Caco-2 (cell line): Measurements from ENCODE around the gene HNF4A. TPM values are rescaled to one million over a fixed set of nuclear protein-coding genes. Genes with fewer than 3 reads are reported as not detected.
A peak's percentile ranks its signal among the peaks of the same experiment; 100 is the strongest.

Experiments
- BruUV-seq: library from RNA; stranded (reverse); fragments of 400-500 nt; replicated peaks from 2 replicates; lab custom pipeline; 2021; lab: Mats Ljungman, UMichigan
- CTCF ChIA-PET: fragments of 300-600 bp; sonication (Branson Sonifier 250); formaldehyde crosslinking; loops from one replicate; lab custom pipeline; 2022; ENCODE audit warnings: antibody characterized with exemption; lab: Charles Lee
- POLR2A ChIA-PET: fragments of 300-600 bp; sonication (Branson Sonifier 250); formaldehyde crosslinking; loops from one replicate; lab custom pipeline; 2022; ENCODE audit warnings: antibody characterized with exemption; lab: Charles Lee
- DNase-seq, 2 experiments: peaks; one replicate each; pipeline versions ENCODE4 v3.0.0 to v3.0.0-alpha.2; 2020 to 2022
- H3K27me3 ChIP-seq: replicated peaks from 2 replicates; pipeline ENCODE4 v1.6.0; 2011; ENCODE audit warnings: low read length; ENCODE audit not compliant: control insufficient read depth, insufficient read depth
- H3K36me3 ChIP-seq: 2 replicates; pipeline ENCODE4 v1.5.1; 2011; ENCODE audit warnings: low read length; ENCODE audit not compliant: control insufficient read depth, insufficient read depth
- H3K4me1 ChIP-seq: fragments of 250-450 bp; sonication (Bioruptor Pico); 2 replicates; pipeline ENCODE4 v1.5.1; 2020; ENCODE audit warnings: mild to moderate bottlenecking
- H3K4me3 ChIP-seq: 2 replicates; pipeline ENCODE4 v1.5.1; 2011; ENCODE audit warnings: low read depth, mild to moderate bottlenecking, control low read depth, low read length
- H3K9me3 ChIP-seq: fragments of 250-450 bp; sonication (Bioruptor Pico); 2 replicates; pipeline ENCODE4 v1.5.1; 2020; ENCODE audit warnings: mild to moderate bottlenecking, moderate library complexity
- H3K27ac Mint-ChIP-seq: one replicate; pipeline ENCODE4 v1.8.0; 2022; ENCODE audit warnings: mixed read lengths; ENCODE audit not compliant: unreplicated experiment
- H3K27me3 Mint-ChIP-seq: one replicate; pipeline ENCODE4 v1.8.0; 2022; ENCODE audit warnings: mixed read lengths; ENCODE audit not compliant: insufficient read depth, unreplicated experiment
- H3K36me3 Mint-ChIP-seq: one replicate; pipeline ENCODE4 v1.8.0; 2022; ENCODE audit warnings: mild to moderate bottlenecking, mixed read lengths; ENCODE audit not compliant: insufficient read depth, unreplicated experiment
- H3K4me1 Mint-ChIP-seq: one replicate; pipeline ENCODE4 v1.8.0; 2022; ENCODE audit warnings: low read depth, mixed read lengths; ENCODE audit not compliant: unreplicated experiment
- H3K4me3 Mint-ChIP-seq: one replicate; pipeline ENCODE4 v1.8.0; 2022; ENCODE audit warnings: mild to moderate bottlenecking, moderate library complexity, mixed read lengths; ENCODE audit not compliant: unreplicated experiment
- H3K9me3 Mint-ChIP-seq: one replicate; pipeline ENCODE4 v1.8.0; 2022; ENCODE audit warnings: mixed read lengths; ENCODE audit not compliant: unreplicated experiment
- intact Hi-C: fragments of 100-400 bp; cut with micrococcal nuclease; formaldehyde crosslinking; loops from one replicate; pipeline ENCODE4 v1.10.0; 2022; ENCODE audit not compliant: unreplicated experiment
- total RNA-seq: library from RNA; stranded (reverse); gene quantifications from 2 replicates; pipeline ENCODE4 v1.2.3, GENCODE V29; 2022
- TF ChIP-seq, protein P1 (sequence below), 2 experiments: fragments of 200-600 bp in 1 of 2; IDR thresholded peaks; 1 replicate in 1 of 2; 2 replicates in 1 of 2; pipeline versions ENCODE4 v1.5.1 to v1.8.0; 2011 to 2022; ENCODE audit warnings: antibody characterized with exemption in 1 of 2, control low read depth in 1 of 2, inconsistent platforms in 1 of 2, low read depth in 1 of 2, low read length in 1 of 2, mild to moderate bottlenecking in 1 of 2, moderate library complexity in 1 of 2; ENCODE audit not compliant: insufficient read depth in 1 of 2, severe bottlenecking in 1 of 2, unreplicated experiment in 1 of 2

Gene HNF4A
- total RNA-seq, 1 experiment from 2014 or later = 292 TPM

GRCh38 chr20:44394702-44395460, 39.4 kb downstream of the HNF4A start:
- H3K4me1 Mint-ChIP-seq = peaks cover 52% of the 10 kb centered on the region
- ChIA-PET POLR2A (interaction anchor here (0.5 to 2.0 kb wide), 9 partner anchors 11 to 126 kb away, joined by 3 to 21 read pairs (median 5); partner anchors contain the start of genes HNF4A and TTPAL), CTCF (interaction anchor here (0.6 to 3.7 kb wide), 20 partner anchors 10 to 215 kb away, joined by 3 to 47 read pairs (median 4); partner anchors contain the start of genes FITM2, HNF4A and TTPAL)
- H3K27ac Mint-ChIP-seq = peak overlapping the region; percentile 78
- Histone ChIP-seq H3K27me3 (no peaks in the 10 kb centered on the region), H3K4me1 (peaks cover 79% of the 10 kb centered on the region), H3K9me3 (no peaks in the 10 kb centered on the region), H3K36me3 (peaks cover 12% of the 10 kb centered on the region), H3K4me3 (peak overlapping the region; percentile 11)
- H3K36me3 Mint-ChIP-seq = peaks cover 67% of the 10 kb centered on the region
- BruUV-seq = no TSS peak
- intact Hi-C loops = loop anchor here (1.0 to 5.0 kb wide), 7 partner anchors 9 to 184 kb away; partner anchors contain the start of genes HNF4A, OSER1 and SERINC3
- peak; percentile 97 to 98 for DNase-seq
- H3K27me3 Mint-ChIP-seq = no peaks in the 10 kb centered on the region
- H3K9me3 Mint-ChIP-seq = no peaks in the 10 kb centered on the region
- H3K4me3 Mint-ChIP-seq = peak overlapping the region; percentile 47
- TF ChIP-seq, protein P1, sequence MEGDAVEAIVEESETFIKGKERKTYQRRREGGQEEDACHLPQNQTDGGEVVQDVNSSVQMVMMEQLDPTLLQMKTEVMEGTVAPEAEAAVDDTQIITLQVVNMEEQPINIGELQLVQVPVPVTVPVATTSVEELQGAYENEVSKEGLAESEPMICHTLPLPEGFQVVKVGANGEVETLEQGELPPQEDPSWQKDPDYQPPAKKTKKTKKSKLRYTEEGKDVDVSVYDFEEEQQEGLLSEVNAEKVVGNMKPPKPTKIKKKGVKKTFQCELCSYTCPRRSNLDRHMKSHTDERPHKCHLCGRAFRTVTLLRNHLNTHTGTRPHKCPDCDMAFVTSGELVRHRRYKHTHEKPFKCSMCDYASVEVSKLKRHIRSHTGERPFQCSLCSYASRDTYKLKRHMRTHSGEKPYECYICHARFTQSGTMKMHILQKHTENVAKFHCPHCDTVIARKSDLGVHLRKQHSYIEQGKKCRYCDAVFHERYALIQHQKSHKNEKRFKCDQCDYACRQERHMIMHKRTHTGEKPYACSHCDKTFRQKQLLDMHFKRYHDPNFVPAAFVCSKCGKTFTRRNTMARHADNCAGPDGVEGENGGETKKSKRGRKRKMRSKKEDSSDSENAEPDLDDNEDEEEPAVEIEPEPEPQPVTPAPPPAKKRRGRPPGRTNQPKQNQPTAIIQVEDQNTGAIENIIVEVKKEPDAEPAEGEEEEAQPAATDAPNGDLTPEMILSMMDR (IDR thresholded peaks at IDR 0.05; ENCODE audit: insufficient read depth in 1 of 2, low read depth in 1 of 2, low read length in 1 of 2, severe bottlenecking in 1 of 2, unreplicated experiment in 1 of 2) = no peak

GRCh38 chr20:44395461-44396340, 40.2 kb downstream of the HNF4A start:
- Mint-ChIP-seq H3K4me1 (peaks cover 60% of the 10 kb centered on the region), H3K27ac (peak overlapping the region; percentile 78), H3K9me3 (no peaks in the 10 kb centered on the region), H3K27me3 (no peaks in the 10 kb centered on the region), H3K4me3 (peak overlapping the region; percentile 47), H3K36me3 (peaks cover 64% of the 10 kb centered on the region)
- TF ChIP-seq, protein P1 (IDR thresholded peaks at IDR 0.05; ENCODE audit: insufficient read depth in 1 of 2, low read depth in 1 of 2, low read length in 1 of 2, severe bottlenecking in 1 of 2, unreplicated experiment in 1 of 2) = no peak
- Histone ChIP-seq H3K27me3 (no peaks in the 10 kb centered on the region), H3K4me1 (peaks cover 88% of the 10 kb centered on the region), H3K9me3 (no peaks in the 10 kb centered on the region), H3K4me3 (peak overlapping the region; percentile 11), H3K36me3 (peaks cover 9% of the 10 kb centered on the region)
- intact Hi-C loops = loop anchor here (2.0 kb wide), 2 partner anchors 65 to 185 kb away; partner anchors contain the start of gene OSER1
- POLR2A ChIA-PET = interaction anchor here (1.2 to 2.0 kb wide), 3 partner anchors 11 to 16 kb away, joined by 4 to 21 read pairs (median 6); no protein-coding TSS in a partner anchor
- DNase-seq = no peak
- BruUV-seq = no TSS peak
- CTCF ChIA-PET = interaction anchor here (1.1 to 3.7 kb wide), 11 partner anchors 11 to 214 kb away, joined by 3 to 47 read pairs (median 3); partner anchors contain the start of genes FITM2 and TTPAL
